GM23248 (cell line): ENCODE measurements around the gene ARHGEF38. TPM values are rescaled to one million over a fixed set of nuclear protein-coding genes. Genes with fewer than 3 reads are reported as not detected.

Experiments
- DNase-seq: peaks from one replicate; pipeline ENCODE4 v3.0.0-alpha.2; 2015
- H2AFZ ChIP-seq: fragments of 200-600 bp; sonication (generic); 2 replicates; pipeline ENCODE4 v1.6.1; 2016; ENCODE audit warnings: antibody characterized with exemption
- H3F3A ChIP-seq: fragments of 200-600 bp; sonication (generic); 2 replicates; pipeline ENCODE4 v1.6.1; 2016; ENCODE audit warnings: mild to moderate bottlenecking, antibody characterized with exemption, mixed run types; ENCODE audit not compliant: insufficient read depth
- H3K27ac ChIP-seq: fragments of 200-600 bp; sonication (generic); 2 replicates; pipeline ENCODE4 v1.5.1; 2016; ENCODE audit warnings: mild to moderate bottlenecking
- H3K27me3 ChIP-seq: fragments of 200-600 bp; sonication (generic); replicated peaks from 2 replicates; pipeline ENCODE4 v1.6.1; 2016; ENCODE audit warnings: mild to moderate bottlenecking; ENCODE audit not compliant: insufficient read depth
- H3K36me3 ChIP-seq: fragments of 200-600 bp; sonication (generic); 2 replicates; pipeline ENCODE4 v1.6.1; 2016; ENCODE audit warnings: low read depth, mild to moderate bottlenecking
- H3K4me1 ChIP-seq: fragments of 200-600 bp; sonication (generic); 2 replicates; pipeline ENCODE4 v1.6.1; 2016; ENCODE audit warnings: mild to moderate bottlenecking; ENCODE audit not compliant: insufficient read depth
- H3K4me2 ChIP-seq: fragments of 200-600 bp; sonication (generic); one replicate; pipeline ENCODE4 v1.6.1; 2016; ENCODE audit warnings: mild to moderate bottlenecking; ENCODE audit not compliant: unreplicated experiment
- H3K4me3 ChIP-seq: fragments of 200-600 bp; sonication (generic); 2 replicates; pipeline ENCODE4 v1.5.1; 2016; ENCODE audit warnings: mild to moderate bottlenecking
- H3K79me2 ChIP-seq: fragments of 200-600 bp; sonication (generic); 2 replicates; pipeline ENCODE4 v1.6.1; 2016; ENCODE audit warnings: mild to moderate bottlenecking; ENCODE audit not compliant: insufficient read depth
- H3K9ac ChIP-seq: fragments of 200-600 bp; sonication (generic); 2 replicates; pipeline ENCODE4 v1.6.1; 2016; ENCODE audit warnings: mild to moderate bottlenecking
- H3K9me2 ChIP-seq: fragments of 200-600 bp; sonication (generic); 2 replicates; pipeline ENCODE4 v1.6.1; 2016; ENCODE audit warnings: mixed run types, mild to moderate bottlenecking, moderate library complexity; ENCODE audit not compliant: insufficient read depth
- H3K9me3 ChIP-seq: fragments of 200-600 bp; sonication (generic); one replicate; pipeline ENCODE4 v1.6.1; 2017; ENCODE audit warnings: low read depth
- H4K20me1 ChIP-seq: fragments of 200-600 bp; sonication (generic); 2 replicates; pipeline ENCODE4 v1.6.0; 2016; ENCODE audit not compliant: insufficient read depth
- EZH2 ChIP-seq: fragments of 200-600 bp; sonication (generic); IDR thresholded peaks from 2 replicates; pipeline ENCODE4 v1.6.1; 2018; ENCODE audit warnings: antibody characterized with exemption, mild to moderate bottlenecking; ENCODE audit not compliant: insufficient read depth, poor library complexity, severe bottlenecking
- EZH2phosphoT487 ChIP-seq: fragments of 200-600 bp; sonication (generic); IDR thresholded peaks from 2 replicates; pipeline ENCODE4 v1.6.1; 2018; ENCODE audit warnings: antibody characterized with exemption, moderate library complexity, mild to moderate bottlenecking, low read depth; ENCODE audit not compliant: insufficient read depth
- WGBS, 2 experiments: methylation state at CpG; one replicate each; pipeline ENCODE4 v1.1.6; 2015 to 2017; ENCODE audit warnings: low lambda C conversion rate in 2 of 2, low coverage in 1 of 2; ENCODE audit errors: missing lambda C conversion rate in 2 of 2; 5-methylcytosine and 5-hydroxymethylcytosine counted together
- in situ Hi-C: fragments of 300-500 bp; cut with MboI; formaldehyde crosslinking; loops from 2 replicates; pipeline ENCODE4 v1.15.0; 2020
- polyA plus RNA-seq: library from polyadenylated mRNA; unstranded; fragments of >200 nt; fragmentation: Nextera tagmentation; extraction: Ambion mirVana; gene quantifications from 2 replicates; pipeline ENCODE4 v1.2.1, GENCODE V29; 2016
- total RNA-seq: library from RNA; depleted of rRNA; stranded (reverse); fragments of >200 nt; shearing (Covaris generic); gene quantifications from 2 replicates; pipeline ENCODE4 v1.2.3, GENCODE V29; 2014

ARHGEF38 gene
- total and polyA plus RNA-seq, 2 experiments from 2014 or later, result not detected

GRCh38 chr4:105671301-105671700 lies 118.9 kb downstream of the ARHGEF38 start:
- Histone ChIP-seq H3K27me3 (no peaks in the 10 kb centered on the region; the same call in 1 of the 2 replicates), H2AFZ (no peak overlapping the region), H3K4me2 (no peak overlapping the region), H3K9ac (no peak overlapping the region), H3K36me3 (no peaks in the 10 kb centered on the region), H4K20me1 (no peaks in the 10 kb centered on the region), H3F3A (no peaks in the 10 kb centered on the region), H3K27ac (no peak overlapping the region), H3K79me2 (no peaks in the 10 kb centered on the region), H3K4me3 (no peak overlapping the region), H3K9me2 (no peaks in the 10 kb centered on the region), H3K4me1 (no peaks in the 10 kb centered on the region), H3K9me3 (no peaks in the 10 kb centered on the region)
- no peak for DNase-seq
- WGBS, 2 experiments, result 42 to 46% methylated on average over 2 of the region's 2 CpGs
- TF ChIP-seq EZH2phosphoT487, result no peak
- no peak for TF ChIP-seq EZH2
- in situ Hi-C loops, result no loop called here

DNA sequence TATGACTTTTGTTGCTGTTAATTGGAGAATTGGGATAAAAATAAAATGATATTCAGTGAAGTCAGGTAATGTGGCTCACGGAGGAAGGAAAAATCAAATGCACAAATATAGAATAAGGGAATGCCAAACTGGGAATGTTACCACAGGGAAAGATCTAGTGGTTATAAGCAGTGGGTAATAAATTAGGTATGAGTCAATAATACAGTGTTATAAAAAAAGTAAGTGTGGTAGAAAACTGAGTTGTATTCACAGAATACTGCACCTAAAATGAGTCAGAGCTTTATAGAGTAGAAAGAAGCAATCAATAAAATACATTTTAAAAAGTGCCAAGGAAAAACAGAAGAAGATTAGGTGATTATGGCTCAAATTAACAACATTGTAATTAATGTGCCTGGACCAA lies 121.6 kb downstream of the ARHGEF38 start:
- Histone ChIP-seq H3K79me2 (no peaks in the 10 kb centered on the region), H3F3A (no peaks in the 10 kb centered on the region), H3K4me2 (no peak overlapping the region), H3K9ac (no peak overlapping the region), H3K9me3 (no peaks in the 10 kb centered on the region), H4K20me1 (no peaks in the 10 kb centered on the region), H3K9me2 (no peaks in the 10 kb centered on the region), H3K27ac (no peak overlapping the region), H3K4me3 (no peak overlapping the region), H3K27me3 (no peaks in the 10 kb centered on the region), H3K36me3 (no peaks in the 10 kb centered on the region), H3K4me1 (no peaks in the 10 kb centered on the region), H2AFZ (no peak overlapping the region)
- in situ Hi-C loops, result no loop called here
- TF ChIP-seq EZH2phosphoT487 (no peak), EZH2 (no peak)
- WGBS, 2 experiments, result 56 to 65% methylated on average over 1 of the region's 1 CpG
- DNase-seq, result no peak

DNA sequence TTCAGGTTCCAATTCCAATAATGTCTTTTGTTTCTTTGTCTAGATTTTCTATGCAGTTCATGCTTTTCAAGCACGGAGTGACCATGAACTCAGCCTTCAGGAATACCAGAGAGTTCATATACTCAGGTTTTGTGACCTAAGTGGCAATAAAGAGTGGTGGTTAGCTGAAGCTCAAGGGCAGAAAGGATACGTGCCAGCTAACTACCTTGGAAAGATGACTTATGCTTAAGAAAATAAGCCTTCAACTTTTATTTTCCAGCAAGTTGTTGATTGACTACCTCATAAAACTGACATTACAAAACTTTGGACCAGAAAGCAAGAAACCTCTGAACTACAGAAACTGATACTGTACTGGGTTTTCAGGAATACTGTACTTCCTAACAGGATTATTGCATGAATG lies 125.3 kb downstream of the ARHGEF38 start:
- Histone ChIP-seq H3K4me1 (no peaks in the 10 kb centered on the region), H4K20me1 (no peaks in the 10 kb centered on the region), H3K36me3 (peaks cover 3% of the 10 kb centered on the region; the same call in 1 of the 2 replicates), H3K9me2 (no peaks in the 10 kb centered on the region), H3K9ac (no peak overlapping the region), H3K4me2 (no peak overlapping the region), H2AFZ (no peak overlapping the region), H3K4me3 (no peak overlapping the region), H3K27ac (no peak overlapping the region), H3K9me3 (no peaks in the 10 kb centered on the region), H3K79me2 (no peaks in the 10 kb centered on the region), H3K27me3 (no peaks in the 10 kb centered on the region), H3F3A (no peaks in the 10 kb centered on the region)
- TF ChIP-seq EZH2phosphoT487 (no peak), EZH2 (no peak)
- DNase-seq, result no peak
- in situ Hi-C loops, result no loop called here
- 47 to 64% methylated on average over 2 of the region's 2 CpGs for WGBS, 2 experiments

DNA sequence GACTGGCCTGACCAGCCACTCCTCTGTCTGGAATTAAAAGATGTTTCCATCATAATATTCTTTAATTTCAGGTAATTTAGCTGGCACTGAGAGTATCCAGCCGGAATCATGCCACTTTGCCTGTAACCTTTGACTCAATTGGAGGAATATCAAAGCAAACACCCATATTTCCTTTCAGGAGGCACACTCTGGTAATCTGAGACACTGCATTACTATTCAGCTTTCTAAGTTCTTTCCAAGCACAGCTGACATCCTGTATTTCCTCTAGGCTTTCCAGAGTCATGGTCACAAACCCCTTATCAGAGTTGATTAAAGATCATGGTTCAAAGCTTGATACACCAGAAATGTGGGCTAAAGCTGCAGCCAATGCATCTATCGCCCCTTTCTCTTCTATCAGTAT lies 126.8 kb downstream of the ARHGEF38 start:
- no peak for DNase-seq
- 70 to 83% methylated on average over 2 of the region's 2 CpGs for WGBS, 2 experiments
- in situ Hi-C loops, result no loop called here
- peaks cover 18% of the 10 kb centered on the region; the same call in 1 of the 2 replicates for H3K36me3 ChIP-seq
- H3F3A ChIP-seq, result no peaks in the 10 kb centered on the region
- no peaks in the 10 kb centered on the region for H3K9me3 ChIP-seq
- H3K4me3 ChIP-seq, result no peak overlapping the region
- no peak overlapping the region for H3K27ac ChIP-seq
- no peak for TF ChIP-seq EZH2
- TF ChIP-seq EZH2phosphoT487, result no peak
- no peak overlapping the region for H3K9ac ChIP-seq
- H3K4me2 ChIP-seq, result no peak overlapping the region
- H3K79me2 ChIP-seq, result no peaks in the 10 kb centered on the region
- no peaks in the 10 kb centered on the region for H4K20me1 ChIP-seq
- H3K4me1 ChIP-seq, result no peaks in the 10 kb centered on the region
- H3K27me3 ChIP-seq, result no peaks in the 10 kb centered on the region
- no peaks in the 10 kb centered on the region for H3K9me2 ChIP-seq
- H2AFZ ChIP-seq, result no peak overlapping the region

DNA sequence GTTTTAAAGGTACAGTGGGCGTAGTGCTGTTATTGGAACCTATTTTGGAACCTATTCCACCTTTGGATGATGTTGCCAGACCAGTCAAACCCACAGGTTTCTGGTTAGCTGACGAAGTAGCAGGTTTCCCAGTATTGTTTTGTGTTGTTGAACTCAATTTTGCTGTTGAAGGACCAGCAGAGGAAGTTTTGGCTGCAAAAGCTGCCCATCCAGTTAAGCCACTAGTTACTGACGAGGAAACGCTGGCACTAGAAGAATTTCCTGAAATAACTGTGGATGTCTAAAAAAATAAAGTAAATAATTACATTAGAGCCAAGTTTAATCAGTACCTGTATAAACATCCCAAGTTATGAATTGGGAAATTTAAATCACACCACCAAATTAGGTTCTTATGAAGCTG lies 130.6 kb downstream of the ARHGEF38 start:
- Histone ChIP-seq H3F3A (no peaks in the 10 kb centered on the region), H3K4me1 (no peaks in the 10 kb centered on the region), H3K9ac (no peak overlapping the region), H3K9me2 (no peaks in the 10 kb centered on the region), H2AFZ (no peak overlapping the region), H3K27me3 (no peaks in the 10 kb centered on the region), H3K9me3 (no peaks in the 10 kb centered on the region), H3K36me3 (peaks cover 46% of the 10 kb centered on the region), H4K20me1 (no peaks in the 10 kb centered on the region), H3K4me3 (no peak overlapping the region), H3K4me2 (no peak overlapping the region), H3K79me2 (no peaks in the 10 kb centered on the region), H3K27ac (no peak overlapping the region)
- no peak for DNase-seq
- WGBS, 2 experiments, result 97 to 99% methylated on average over 4 of the region's 4 CpGs
- in situ Hi-C loops, result no loop called here
- TF ChIP-seq EZH2phosphoT487, result no peak
- TF ChIP-seq EZH2, result no peak
